OCI-LY7 (cell line): ENCODE results near the gene SFSWAP. TPM values are rescaled to one million over a fixed set of nuclear protein-coding genes. Genes with fewer than 3 reads are reported as not detected.

Experiments used
- BruUV-seq: library from RNA; stranded (reverse); fragments of 400-500 nt; replicated peaks from 2 replicates; lab custom pipeline; 2021; lab: Mats Ljungman, UMichigan
- CTCF ChIA-PET: fragments of 300-600 bp; sonication (Branson Sonifier 250); formaldehyde crosslinking; loops from one replicate; lab custom pipeline; 2022; ENCODE audit warnings: antibody characterized with exemption; ENCODE audit not compliant: unreplicated experiment; lab: Charles Lee
- POLR2A ChIA-PET: fragments of 300-600 bp; sonication (Branson Sonifier 250); formaldehyde crosslinking; loops from one replicate; lab custom pipeline; 2022; ENCODE audit warnings: antibody characterized with exemption; lab: Charles Lee
- DNase-seq: peaks from one replicate; pipeline ENCODE4 v3.0.0-alpha.2; 2015; ENCODE audit warnings: low spot score
- H2AFZ ChIP-seq: fragments of 200-600 bp; sonication (generic), shearing (Covaris generic); 2 replicates; pipeline ENCODE4 v1.6.1; 2014; ENCODE audit warnings: mild to moderate bottlenecking, antibody characterized with exemption, low read length, moderate library complexity
- H3K27ac ChIP-seq: fragments of 200-600 bp; sonication (generic); 2 replicates; pipeline ENCODE4 v1.5.1; 2014; ENCODE audit warnings: mixed run types, low read depth, mild to moderate bottlenecking, moderate library complexity, low read length, inconsistent platforms; ENCODE audit not compliant: poor library complexity, severe bottlenecking
- H3K36me3 ChIP-seq: fragments of 200-600 bp; sonication (generic); 2 replicates; pipeline ENCODE4 v1.6.1; 2014; ENCODE audit warnings: mild to moderate bottlenecking, antibody characterized with exemption, low read length, moderate library complexity, mixed read lengths; ENCODE audit not compliant: insufficient read depth
- H3K4me1 ChIP-seq: fragments of 200-600 bp; sonication (generic); 2 replicates; pipeline ENCODE4 v1.5.1; 2014; ENCODE audit warnings: mild to moderate bottlenecking, low read length; ENCODE audit not compliant: insufficient read depth, poor library complexity, severe bottlenecking
- H3K4me2 ChIP-seq: fragments of 200-600 bp; sonication (generic); 2 replicates; pipeline ENCODE4 v1.6.1; 2014; ENCODE audit warnings: mild to moderate bottlenecking, low read length
- H3K4me3 ChIP-seq: fragments of 200-600 bp; sonication (generic); 2 replicates; pipeline ENCODE4 v1.5.1; 2014; ENCODE audit warnings: mild to moderate bottlenecking, low read depth, low read length; ENCODE audit not compliant: poor library complexity, severe bottlenecking
- H3K79me2 ChIP-seq: fragments of 200-600 bp; sonication (generic); 2 replicates; pipeline ENCODE4 v1.6.1; 2016; ENCODE audit warnings: low read depth, mild to moderate bottlenecking, low read length, moderate library complexity, mixed read lengths; ENCODE audit not compliant: insufficient read depth
- H3K9me2 ChIP-seq: fragments of 200-600 bp; sonication (generic); 2 replicates; pipeline ENCODE4 v1.6.1; 2016; ENCODE audit warnings: mild to moderate bottlenecking, low read length, mixed read lengths; ENCODE audit not compliant: insufficient read depth
- H3K9me3 ChIP-seq: fragments of 200-600 bp; sonication (generic); 2 replicates; pipeline ENCODE4 v1.6.1; 2014; ENCODE audit warnings: mild to moderate bottlenecking, mixed run types, low read length, mixed read lengths
- H4K20me1 ChIP-seq: fragments of 200-600 bp; sonication (generic); 2 replicates; pipeline ENCODE4 v1.6.1; 2014; ENCODE audit warnings: mild to moderate bottlenecking, antibody characterized with exemption, low read length, moderate library complexity, mixed read lengths; ENCODE audit not compliant: insufficient read depth
- EZH2phosphoT487 ChIP-seq: fragments of 200-600 bp; sonication (generic); IDR thresholded peaks from 2 replicates; pipeline ENCODE4 v1.6.1; 2018; ENCODE audit warnings: low read depth, borderline replicate concordance, mild to moderate bottlenecking, mixed run types, antibody characterized with exemption, low read length, moderate library complexity, mixed read lengths
- intact Hi-C: fragments of 100-400 bp; cut with micrococcal nuclease; formaldehyde crosslinking; loops from one replicate; pipeline ENCODE4 v1.10.0; 2022; ENCODE audit not compliant: unreplicated experiment
- small RNA-seq: library from RNA; depleted of rRNA; stranded (forward); fragments of <200 nt; gene quantifications from one replicate; pipeline ENCODE3, GENCODE V24; 2014
- total RNA-seq, 2 experiments: library from RNA; depleted of rRNA in 1 of 2; stranded (reverse); fragments of >200 nt in 1 of 2; shearing (Covaris generic) in 1 of 2; gene quantifications; 2 replicates each; pipeline ENCODE4 v1.2.3, GENCODE V29; 2014 to 2022
- TF ChIP-seq, protein P1 (sequence below): fragments of 200-600 bp; sonication (generic); conservative IDR thresholded peaks from 2 replicates; pipeline ENCODE4 v1.5.1; 2014; ENCODE audit warnings: mild to moderate bottlenecking, antibody characterized with exemption, low read length, moderate library complexity, mixed read lengths

SFSWAP gene
- total RNA-seq, 2 experiments from 2014 or later: 54.0 to 87.1 TPM

DNA sequence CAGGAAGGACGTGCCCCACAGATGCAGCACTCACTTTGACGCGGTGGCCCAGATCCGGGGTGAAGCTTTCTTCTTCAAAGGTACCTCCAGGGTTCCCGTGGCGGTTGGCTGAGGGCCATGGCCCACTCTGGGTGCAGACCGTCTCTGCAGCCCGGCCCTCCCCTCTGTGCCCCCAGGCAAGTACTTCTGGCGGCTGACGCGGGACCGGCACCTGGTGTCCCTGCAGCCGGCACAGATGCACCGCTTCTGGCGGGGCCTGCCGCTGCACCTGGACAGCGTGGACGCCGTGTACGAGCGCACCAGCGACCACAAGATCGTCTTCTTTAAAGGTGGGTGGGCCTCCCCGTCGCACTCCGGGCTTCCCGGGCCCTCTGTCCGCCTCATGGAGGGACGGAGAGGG is 134.2 kb downstream of the SFSWAP start:
- no peaks in the 10 kb centered on the region for H3K36me3 ChIP-seq
- H4K20me1 ChIP-seq: no peaks in the 10 kb centered on the region
- H3K4me1 ChIP-seq: no peaks in the 10 kb centered on the region
- no peak overlapping the region for H3K4me2 ChIP-seq
- no peak overlapping the region for H2AFZ ChIP-seq
- no peak overlapping the region for H3K27ac ChIP-seq
- no TSS peak for BruUV-seq
- DNase-seq: no peak
- POLR2A ChIA-PET: no interaction called here
- TF ChIP-seq, protein P1, sequence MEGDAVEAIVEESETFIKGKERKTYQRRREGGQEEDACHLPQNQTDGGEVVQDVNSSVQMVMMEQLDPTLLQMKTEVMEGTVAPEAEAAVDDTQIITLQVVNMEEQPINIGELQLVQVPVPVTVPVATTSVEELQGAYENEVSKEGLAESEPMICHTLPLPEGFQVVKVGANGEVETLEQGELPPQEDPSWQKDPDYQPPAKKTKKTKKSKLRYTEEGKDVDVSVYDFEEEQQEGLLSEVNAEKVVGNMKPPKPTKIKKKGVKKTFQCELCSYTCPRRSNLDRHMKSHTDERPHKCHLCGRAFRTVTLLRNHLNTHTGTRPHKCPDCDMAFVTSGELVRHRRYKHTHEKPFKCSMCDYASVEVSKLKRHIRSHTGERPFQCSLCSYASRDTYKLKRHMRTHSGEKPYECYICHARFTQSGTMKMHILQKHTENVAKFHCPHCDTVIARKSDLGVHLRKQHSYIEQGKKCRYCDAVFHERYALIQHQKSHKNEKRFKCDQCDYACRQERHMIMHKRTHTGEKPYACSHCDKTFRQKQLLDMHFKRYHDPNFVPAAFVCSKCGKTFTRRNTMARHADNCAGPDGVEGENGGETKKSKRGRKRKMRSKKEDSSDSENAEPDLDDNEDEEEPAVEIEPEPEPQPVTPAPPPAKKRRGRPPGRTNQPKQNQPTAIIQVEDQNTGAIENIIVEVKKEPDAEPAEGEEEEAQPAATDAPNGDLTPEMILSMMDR: no peak
- H3K4me3 ChIP-seq: no peak overlapping the region
- intact Hi-C loops: no loop called here
- H3K79me2 ChIP-seq: no peaks in the 10 kb centered on the region
- no peaks in the 10 kb centered on the region for H3K9me3 ChIP-seq
- CTCF ChIA-PET: no interaction called here
- no peaks in the 10 kb centered on the region for H3K9me2 ChIP-seq

DNA sequence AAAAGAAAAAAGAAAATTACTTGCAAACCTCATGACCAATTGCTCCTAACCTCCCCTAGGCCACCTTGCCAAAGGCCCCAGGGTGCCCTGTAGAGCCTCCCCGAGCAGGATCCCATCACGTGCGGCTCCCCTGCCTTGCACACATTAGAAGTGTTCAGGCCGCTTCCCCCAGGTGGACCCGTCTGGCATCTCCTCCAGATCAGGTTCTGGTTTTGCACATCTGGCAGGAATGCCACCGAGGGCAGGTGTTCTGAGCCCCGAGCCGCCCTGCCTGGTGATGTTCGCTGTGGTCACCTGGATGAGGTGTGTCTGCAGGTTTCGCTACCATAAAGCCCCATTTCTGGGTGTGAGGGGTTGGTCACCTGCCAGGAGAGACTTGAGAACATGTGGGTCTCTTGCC is 136.6 kb downstream of the SFSWAP start:
- H3K4me3 ChIP-seq: no peak overlapping the region
- ChIA-PET POLR2A (no interaction called here), CTCF (no interaction called here)
- TF ChIP-seq EZH2phosphoT487: no peak
- TF ChIP-seq, protein P1: no peak
- H2AFZ ChIP-seq: no peak overlapping the region
- H3K9me2 ChIP-seq: no peaks in the 10 kb centered on the region
- no peaks in the 10 kb centered on the region for H3K79me2 ChIP-seq
- DNase-seq: no peak
- H4K20me1 ChIP-seq: no peaks in the 10 kb centered on the region
- H3K36me3 ChIP-seq: no peaks in the 10 kb centered on the region
- H3K9me3 ChIP-seq: no peaks in the 10 kb centered on the region
- H3K27ac ChIP-seq: no peak overlapping the region
- H3K4me1 ChIP-seq: no peaks in the 10 kb centered on the region
- no peak overlapping the region for H3K4me2 ChIP-seq
- BruUV-seq: no TSS peak
- intact Hi-C loops: no loop called here

- Histone ChIP-seq H3K4me3 (no peak overlapping the region), H3K4me2 (no peak overlapping the region), H3K9me3 (no peaks in the 10 kb centered on the region), H4K20me1 (no peaks in the 10 kb centered on the region), H3K36me3 (no peaks in the 10 kb centered on the region), H3K27ac (no peak overlapping the region), H3K9me2 (no peaks in the 10 kb centered on the region), H2AFZ (no peak overlapping the region), H3K79me2 (no peaks in the 10 kb centered on the region), H3K4me1 (no peaks in the 10 kb centered on the region)
- no peak for TF ChIP-seq EZH2phosphoT487
- TF ChIP-seq, protein P1: no peak
- intact Hi-C loops: no loop called here
- CTCF ChIA-PET: no interaction called here
- POLR2A ChIA-PET: no interaction called here
- no TSS peak for BruUV-seq
- no peak for DNase-seq
Observed at GRCh38 chr12:131848753-131849152, 137.9 kb downstream of the SFSWAP start.

Small RNAs within 50 kb of the gene (small RNA-seq; reads per million reads assigned to genes)
- gene RNA5SP377 (not detected), gene RNA5SP378 (0.21 reads per million), gene RNU6-1017P (not detected)

Other genes with a start within 250 kb of the SFSWAP start
- not detected in 2 replicates for gene MMP17, start 117.3 kb downstream of the SFSWAP start, total RNA-seq (2014; rRNA removed; shearing (Covaris generic))
- not detected in 2 replicates for gene MMP17, start 117.3 kb downstream of the SFSWAP start, total RNA-seq (2022)
- gene ULK1, start 183.5 kb downstream of the SFSWAP start, total RNA-seq (2014; rRNA removed; shearing (Covaris generic)): 1.9 and 4.3 TPM in 2 replicates
- gene ULK1, start 183.5 kb downstream of the SFSWAP start, total RNA-seq (2022): 15.5 and 15.6 TPM in 2 replicates
- 38.4 and 43.5 TPM in 2 replicates for gene PUS1, start 218.2 kb downstream of the SFSWAP start, total RNA-seq (2014; rRNA removed; shearing (Covaris generic))
- gene PUS1, start 218.2 kb downstream of the SFSWAP start, total RNA-seq (2022): 58.9 and 78.3 TPM in 2 replicates
- gene EP400, start 238.9 kb downstream of the SFSWAP start, total RNA-seq (2014; rRNA removed; shearing (Covaris generic)): 13.5 and 20.7 TPM in 2 replicates
- gene EP400, start 238.9 kb downstream of the SFSWAP start, total RNA-seq (2022): 56.2 and 59.7 TPM in 2 replicates